Stimulated activated CD4-positive, alpha-beta T cell treated with anti-CD3 and anti-CD28 coated beads, Interleukin-1b, Interleukin-23, amount 100 ng/mL, for 4 hours (primary cell): ENCODE results near the gene OR6B2.

Experiments
- DNase-seq, 2 donors: peaks; one replicate each; pipeline ENCODE4 v3.0.0-alpha.2; 2020; ENCODE audit warnings: low read depth in 2 of 2

The OR6B2 gene

DNA sequence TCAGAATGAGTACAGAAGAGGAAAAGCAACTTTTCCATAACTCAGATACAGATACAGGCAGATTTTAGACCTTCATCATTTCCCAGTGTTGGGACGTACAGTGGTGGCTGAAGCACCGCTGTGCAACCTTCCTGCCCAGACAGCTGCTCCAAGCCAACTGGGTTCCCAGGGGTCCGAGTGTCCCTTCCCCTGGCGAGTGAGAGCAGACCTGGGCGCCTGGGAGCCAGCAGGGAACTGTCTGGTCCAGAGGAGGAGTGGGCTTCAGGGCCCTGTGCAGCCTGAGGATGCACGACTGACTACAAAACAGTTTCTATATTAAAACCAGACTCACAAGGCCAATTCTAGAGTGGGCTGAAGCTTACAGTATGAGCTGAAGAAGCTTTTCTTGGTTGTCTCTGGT, 11.1 kb upstream of the OR6B2 start:
- no peak for DNase-seq

DNA sequence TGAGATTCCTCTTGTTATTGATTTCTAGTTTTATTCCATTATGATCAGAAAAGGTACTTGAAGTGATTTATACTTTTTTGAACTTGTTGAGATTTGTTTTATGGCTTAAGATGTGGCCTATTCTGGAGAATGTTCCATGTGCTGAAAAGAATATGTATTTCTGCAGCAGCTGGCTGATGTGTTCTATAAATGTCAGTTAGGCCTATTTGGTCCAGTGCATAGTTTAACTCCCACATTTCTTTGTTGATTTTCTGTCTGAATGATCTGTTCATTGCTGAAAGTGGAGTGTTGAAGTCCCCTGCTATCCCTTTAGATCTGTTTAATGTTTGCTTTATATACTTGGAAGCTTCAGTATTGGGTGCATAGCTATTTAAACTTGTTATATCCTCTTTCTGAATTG, 7.1 kb upstream of the OR6B2 start:
- DNase-seq, result no peak

DNA sequence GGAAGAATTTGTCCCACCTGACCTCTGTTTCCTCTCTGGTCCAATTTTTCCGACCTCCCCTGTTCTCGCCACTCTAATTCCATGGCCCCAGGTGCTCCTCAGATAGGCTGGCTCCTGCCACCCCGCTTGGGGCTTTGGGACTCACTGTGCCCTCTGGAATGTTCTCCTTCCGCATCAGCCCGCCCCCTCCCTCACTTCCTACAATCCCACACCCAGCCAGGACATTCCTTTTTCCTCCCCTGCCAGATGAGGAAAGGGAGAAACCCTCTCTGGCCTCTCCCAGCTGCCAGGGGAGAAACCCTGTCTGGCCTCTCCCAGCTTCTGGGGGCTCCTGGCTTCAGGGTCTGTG, 3.1 kb upstream of the OR6B2 start:
- DNase-seq, result no peak

DNA sequence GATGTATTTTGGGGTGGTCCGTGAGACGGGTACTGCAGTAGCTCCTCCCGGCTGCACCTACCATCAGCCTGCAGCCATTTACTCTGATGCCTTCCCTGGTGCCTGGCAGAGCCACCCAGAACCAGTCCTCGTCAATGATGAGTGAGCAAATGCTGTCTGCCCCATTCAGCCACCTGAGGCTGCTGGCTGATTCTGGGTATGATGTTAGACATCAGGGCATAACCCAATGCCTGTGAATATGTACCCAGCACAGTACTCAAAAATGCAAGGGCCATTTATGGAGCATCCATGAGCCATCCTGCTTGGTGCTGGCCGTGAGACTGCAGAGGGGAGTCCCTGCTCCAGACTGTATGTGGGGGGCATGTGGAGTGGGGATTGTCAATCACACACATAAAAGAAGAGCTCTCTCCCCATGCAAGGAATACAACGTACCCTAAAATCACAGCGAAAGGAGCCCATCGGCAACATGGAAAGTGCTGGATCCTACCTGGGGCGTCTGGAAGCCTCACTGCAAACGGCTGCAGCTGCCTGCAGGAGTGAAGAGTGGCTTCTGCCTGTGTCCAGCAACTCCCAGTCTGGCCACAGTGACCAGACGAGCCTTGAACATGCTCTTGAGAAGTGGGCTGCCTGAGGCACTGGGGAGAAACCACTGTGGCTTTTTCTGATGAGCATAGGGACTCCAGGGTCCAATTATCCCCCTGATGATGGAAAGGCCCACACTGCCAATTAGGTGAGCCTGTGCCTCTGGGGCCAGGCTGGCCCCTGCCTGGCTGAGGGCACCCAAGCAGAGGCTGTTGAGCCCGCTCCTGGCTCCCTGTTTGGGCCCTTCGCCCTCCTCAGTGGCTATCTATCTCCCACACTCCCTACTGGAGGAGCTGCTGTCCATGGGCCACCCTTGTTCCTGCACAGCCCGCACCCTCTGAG, 2.4 kb upstream of the OR6B2 start:
- DNase-seq, result no peak

DNA sequence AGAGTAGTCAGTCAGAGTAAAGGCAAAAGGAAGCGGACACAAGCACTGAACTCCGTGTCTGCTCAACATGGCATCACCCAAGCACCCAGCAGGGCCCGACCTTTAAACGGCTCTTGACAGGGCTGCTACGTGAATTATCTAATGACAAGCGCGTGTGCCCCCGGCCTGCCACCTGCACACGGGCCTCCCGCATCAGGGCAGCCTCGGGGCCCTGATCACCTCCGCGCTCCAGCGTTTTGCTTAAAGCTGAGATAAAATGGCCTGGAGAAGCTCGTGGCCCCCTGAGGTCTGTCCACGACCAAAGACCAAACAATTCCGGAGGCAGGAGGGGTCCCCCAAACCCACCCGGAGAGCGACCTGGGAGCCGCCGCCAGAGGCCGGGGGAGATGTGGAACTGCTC, 5.5 kb downstream of the OR6B2 start:
- peak; percentile 3 to 13 for DNase-seq

DNA sequence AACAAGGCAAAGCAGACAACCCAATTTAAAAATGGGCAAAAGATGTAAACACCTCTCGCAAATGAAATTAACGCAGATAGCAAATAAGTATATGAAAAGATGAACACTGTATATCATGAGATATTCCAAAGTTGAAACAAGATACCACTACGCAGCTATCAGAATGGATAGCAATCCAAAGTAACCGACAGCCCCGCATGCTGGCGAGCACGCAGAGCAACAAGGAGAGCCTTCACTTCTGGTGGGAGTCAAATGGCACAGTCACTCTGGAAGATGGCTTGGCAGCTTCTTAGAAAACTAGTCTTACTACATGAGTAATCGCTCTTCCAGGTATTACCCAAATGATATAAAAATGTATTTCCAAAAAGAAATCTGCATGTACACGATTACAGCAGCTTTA, 6.4 kb downstream of the OR6B2 start:
- DNase-seq, result no peak

DNA sequence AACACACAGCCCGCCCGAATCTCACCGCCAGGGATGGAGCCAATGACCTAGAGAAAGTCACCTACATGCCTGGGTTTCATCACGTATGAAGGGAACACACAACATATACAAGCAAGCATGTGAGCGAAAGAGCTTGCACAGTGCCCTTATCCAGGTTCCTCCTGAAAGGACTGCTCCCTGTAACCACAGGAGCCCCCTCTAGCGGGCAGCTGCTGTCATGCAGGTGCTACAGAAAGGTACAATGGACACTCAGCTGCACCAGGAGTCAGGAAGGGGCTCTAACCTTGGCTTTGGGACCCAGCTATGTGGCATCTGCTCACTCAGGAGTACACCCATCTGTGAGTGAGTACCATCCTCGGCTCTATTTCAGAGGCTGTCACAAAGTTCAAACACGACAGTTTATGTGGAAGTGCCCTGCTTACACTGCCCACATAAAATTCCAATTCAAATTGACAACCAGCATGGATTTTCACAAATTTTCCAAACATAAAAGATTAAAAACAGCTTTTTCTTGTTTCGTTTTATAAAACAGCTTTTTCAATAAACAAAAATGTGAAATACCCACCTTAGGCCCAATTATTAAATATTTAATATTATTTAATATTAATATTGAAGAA, 8.6 kb downstream of the OR6B2 start:
- peak; percentile 40 to 54 for DNase-seq

DNA sequence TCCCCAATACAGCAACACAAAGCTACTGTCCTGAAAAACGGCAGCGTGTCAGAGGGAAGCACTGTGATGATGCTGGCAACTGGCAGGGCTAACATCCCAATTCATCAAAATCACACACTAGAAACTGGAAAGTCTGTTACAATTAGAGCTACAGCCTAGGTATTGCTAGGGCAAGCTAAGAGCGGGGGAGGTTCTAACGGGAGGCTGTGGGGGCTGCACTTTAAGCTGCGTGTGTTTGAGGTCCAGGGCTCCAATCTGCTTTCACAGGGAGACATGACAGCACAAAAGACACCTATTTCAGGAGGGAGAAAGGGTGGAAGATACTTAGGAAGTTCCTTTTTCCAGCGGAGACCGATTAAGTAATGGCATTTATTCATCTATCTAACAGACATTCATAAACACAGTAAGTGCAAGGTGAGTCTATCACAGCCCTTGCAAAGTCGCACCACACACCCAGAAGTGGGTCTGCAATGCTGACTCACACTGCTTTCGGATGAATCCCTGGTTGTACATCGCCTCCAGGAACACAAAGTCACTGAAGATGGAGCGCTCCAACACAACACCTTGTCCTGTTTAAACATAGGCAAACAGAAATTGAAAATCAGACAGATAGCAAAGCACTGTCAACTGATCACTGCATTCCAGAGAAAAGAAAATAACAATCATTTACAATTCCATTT, 12.0 kb downstream of the OR6B2 start:
- DNase-seq, result no peak

DNA sequence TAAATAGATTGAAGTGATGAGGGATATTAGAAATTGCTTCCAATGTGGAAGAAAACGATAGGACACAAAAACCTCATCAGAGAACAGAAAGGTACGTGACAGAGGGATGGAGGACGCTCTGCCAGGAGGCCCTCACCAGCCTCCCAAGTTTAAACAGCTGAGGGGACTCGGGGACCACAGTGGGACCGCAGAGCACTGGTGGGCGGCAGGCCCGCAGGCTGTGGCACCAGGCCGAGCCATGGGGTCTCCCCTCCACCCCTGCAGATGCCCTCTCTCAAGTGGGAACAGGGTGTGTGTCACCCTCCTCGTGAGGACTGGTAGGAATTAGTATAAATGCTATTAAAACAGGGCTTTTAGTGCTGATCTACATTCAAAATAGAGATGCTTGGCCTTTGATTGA, 15.9 kb downstream of the OR6B2 start:
- no peak for DNase-seq

DNA sequence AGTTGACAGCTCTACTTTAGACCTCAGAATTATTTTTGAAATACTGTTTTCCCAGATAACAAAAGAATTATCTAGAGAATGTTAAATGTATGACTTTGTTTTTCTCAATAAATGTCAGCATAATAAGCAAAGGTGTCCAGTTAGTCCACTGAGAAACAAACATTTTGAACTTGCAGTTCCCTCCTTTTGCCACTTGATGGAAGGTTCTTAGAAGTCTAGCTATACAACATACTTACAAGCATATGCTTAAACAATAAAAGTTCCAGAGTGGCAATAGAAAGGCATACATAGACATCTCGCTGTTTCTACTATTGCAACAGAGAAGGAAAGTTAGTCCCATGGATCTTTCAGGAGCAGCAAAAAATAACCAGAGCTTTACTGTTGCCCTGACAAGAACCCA, 16.9 kb downstream of the OR6B2 start:
- DNase-seq, result no peak

DNA sequence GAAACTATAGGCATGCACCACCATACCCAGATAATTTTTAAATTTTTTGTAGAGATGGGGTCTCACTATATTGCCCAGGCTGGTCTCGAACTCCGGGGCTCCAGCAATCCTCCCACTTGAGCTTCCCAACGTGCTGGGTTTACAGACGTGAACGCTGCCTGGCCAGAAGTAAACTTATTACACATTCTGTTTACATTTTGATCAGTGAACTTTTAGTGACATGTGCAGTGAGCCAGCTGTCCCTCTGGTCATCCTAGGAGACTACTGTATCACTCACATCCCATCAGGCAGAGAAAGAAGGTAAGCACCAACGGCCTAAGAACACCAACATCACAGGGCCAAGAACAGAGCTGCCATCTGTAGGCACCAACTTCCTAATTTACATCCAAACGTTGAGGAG, 27.2 kb downstream of the OR6B2 start:
- DNase-seq, result no peak

DNA sequence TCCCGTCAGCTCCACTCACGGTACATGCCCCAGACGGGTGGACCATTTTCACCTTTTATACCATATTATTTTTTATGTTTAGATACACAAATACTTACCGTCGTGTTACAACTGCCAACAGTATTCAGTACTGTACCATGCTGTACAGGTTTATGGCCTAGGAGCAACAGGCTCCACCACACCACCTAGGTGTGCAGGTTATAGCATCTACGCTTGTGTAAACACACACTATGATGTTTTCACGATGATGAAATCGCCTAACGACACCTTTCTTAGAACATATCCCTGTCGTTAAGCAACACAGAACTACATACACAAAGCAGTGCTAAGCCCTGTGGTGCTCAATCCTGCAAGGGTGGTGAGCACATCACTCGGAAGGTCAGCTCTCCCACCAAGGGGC, 29.6 kb downstream of the OR6B2 start:
- DNase-seq, result no peak

DNA sequence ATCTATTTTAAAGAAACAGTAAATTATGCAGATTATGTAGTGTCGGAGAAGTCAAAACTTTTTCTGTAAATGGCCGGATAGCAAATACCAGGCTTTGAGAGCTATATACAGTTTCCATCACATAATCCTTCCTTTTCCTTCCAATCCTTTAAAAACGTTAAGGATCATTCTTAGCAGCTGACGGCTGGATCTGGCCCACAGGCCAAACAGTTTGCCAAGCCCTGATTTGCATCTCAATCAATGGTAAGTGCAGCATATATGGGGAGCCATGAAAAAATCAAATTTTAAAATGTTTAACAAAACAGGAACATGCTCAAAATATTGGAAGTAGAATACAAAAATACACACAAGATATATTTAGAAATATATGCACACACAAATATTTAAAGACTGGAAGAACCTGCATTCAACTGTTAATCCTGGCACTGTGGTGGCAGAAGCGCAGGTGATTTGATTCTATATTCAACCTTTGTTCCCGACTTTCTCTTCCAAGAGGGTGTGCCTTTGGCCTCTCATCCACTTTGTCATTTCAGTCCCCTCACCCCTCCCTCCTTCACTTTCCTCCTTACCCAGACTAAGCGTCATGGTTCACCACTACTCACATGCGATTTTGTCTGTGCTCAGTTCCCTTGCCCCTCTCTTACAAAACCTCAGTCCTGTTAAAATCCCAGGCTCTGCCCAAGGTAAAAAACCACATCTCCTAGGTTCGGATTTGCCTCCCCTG, 32.4 kb downstream of the OR6B2 start:
- no peak for DNase-seq

DNA sequence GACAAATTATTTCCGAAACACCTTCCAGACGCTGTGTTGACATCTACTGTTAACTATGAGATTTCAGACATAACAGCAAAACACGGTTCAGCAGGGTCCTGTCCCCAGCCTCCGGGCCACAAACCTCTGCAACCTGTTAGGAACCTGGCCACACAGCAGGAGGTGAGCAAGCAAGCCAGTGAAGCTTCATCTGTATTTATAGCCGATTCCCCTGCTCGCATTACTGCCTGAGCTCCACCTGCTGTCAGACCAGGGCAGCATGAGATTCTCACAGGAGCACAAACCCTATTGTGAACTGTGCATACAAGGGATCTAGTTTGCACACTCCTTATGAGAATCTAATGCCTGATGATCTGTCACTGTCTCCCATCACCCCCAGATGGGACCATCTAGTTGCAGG, 36.1 kb downstream of the OR6B2 start:
- no peak for DNase-seq

DNA sequence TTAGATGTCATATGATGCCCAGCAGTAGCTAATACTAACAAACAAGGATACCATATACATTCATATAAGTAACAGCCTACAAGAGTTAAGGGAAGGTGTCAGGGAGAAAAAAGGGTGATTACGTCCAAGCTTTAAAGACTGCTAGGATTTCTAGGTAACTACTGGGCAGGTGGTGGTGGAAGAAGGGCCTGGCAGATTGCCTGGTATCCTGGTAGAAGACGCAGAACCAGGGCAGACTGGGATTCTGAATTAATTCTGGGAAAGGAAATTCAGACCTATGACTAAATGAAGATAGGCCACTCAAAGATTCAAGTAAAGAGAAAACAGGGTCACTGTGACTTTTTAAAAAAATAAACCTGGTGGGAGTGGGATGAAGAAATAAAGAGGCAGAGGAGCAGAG, 36.9 kb downstream of the OR6B2 start:
- no peak for DNase-seq

DNA sequence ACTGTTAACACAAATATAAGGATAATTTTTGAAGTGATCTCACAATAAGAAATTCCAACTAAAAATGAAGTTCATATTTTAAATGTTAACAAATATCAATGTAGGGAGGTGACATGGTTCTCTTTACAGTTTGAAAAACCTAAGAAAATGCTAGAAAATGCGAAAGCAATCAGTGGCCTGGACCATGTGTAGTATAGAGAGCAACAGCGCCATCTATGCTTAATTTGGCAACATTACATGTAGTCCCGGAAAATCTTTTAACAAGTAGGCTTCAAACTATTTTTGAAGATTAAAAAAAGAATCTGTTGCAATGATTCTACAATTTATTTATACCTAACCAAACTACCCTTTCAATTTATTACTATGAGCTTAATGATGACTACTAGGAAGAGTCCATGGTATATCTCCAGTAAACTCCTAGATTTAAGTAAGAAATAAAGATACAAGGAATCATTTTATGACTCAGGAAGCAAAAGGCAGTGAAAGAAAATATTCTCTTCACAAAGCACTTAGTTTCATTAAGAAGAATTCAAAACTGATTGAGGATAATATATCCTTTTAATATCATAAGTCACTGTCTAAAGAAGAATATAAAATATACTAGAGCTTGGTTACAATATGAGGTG, 38.4 kb downstream of the OR6B2 start:
- DNase-seq, result no peak

DNA sequence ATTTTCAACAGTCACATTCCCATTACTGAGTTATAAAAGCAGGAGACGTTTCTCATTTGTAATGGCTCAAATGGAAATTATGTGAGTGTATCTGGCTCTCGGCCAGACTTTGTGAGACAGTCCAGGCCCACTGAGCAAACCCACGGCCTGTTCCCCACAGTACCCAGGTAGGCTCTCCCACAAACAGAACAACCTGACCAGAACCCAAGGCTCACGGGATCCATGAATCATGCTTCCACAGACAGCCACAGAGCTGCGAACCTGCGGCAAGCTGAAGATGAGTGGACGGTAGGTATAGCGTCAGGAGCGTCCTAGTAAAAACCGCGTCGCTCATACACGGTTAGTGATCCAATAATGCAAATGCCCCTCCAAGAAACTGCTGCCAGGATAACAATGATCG, 39.3 kb downstream of the OR6B2 start:
- no peak for DNase-seq

DNA sequence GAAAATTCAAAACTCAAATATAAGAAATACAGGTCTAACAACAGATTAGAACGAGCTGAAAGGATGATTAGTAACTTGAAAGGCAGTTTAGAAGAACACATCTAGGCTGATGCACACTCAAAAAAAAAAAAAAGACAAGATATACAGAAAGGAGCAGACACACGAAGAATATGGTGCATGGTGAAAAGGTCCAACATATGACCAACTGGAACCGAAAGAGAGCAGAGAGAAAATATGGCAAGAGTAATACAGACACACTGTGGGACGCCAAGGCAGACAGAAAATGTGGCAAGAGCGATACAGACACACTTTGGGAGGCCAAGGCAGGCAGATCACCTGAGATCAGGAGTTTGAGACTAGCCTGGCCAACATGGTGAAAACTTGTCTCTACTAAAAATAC, 44.9 kb downstream of the OR6B2 start:
- DNase-seq, result no peak

DNA sequence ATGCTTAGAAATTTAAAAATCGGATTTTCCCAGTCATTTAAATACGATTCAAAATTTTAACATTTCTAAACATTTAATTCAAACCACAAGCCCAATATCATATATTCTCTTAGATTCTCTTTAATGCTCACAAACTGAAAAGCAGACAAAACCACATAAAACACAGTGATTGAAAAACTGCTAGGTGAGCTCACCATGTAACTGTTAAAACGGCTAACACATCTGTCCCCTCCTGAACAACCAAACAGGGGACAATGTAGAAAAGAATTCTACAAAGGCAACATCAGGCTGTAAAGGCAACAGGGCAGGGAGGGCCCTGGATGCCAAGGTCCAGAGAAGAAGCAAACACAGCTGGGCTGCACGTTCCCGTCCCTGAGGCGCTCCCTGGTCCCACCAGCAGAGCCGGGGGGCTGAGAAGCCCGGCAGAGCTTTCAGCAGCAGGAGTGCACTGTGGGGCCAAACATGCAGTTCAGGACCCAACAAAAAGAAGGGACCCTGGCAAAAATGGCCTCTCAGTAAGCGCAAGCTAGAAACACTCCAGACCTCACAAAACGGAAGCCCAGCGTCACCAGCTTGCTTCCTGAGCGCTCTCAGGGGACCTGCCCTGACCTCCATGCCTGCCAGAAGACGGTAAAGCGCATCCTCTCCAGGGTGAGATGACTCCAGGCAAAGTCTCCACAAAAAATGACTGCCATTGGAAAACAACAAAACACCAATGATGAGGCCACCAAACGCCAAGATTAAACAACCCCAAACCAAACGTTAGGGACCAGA, 45.6 kb downstream of the OR6B2 start:
- no peak for DNase-seq

DNA sequence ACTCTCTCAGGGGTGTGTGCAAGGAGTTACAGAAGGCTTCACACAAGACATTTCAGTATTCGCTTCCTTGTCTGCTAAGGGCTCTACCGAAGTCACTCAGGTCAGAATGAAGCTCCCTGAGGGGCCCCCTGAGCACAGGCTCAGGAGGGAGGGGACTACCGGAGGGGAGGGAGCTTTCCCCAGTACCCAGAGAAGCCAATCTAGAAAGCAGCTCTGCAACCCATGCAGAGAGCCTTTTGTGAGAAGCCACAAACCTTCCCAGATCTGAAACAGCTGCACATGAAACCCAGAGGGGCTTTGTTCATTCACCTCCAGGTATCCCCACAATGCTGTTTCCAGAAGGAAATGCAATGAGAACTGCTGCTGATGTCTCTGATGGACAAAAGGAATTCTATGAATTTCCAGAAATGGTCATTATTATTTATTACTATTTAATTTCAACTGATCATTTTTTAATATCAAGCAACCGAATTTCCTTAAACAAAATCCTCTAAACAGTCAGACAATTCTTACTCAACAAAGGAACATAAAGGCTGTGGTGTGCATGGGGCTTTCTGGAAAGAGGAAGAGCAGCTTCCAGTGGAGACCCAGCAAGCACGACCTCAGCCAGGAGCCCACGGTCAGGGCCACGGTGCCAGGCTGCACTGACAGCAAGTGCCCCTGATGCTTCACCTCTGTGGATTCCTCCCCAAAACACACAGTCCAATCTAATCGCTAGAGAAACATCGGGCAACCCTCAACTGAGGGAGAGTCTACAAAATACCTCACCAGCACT, 47.0 kb downstream of the OR6B2 start:
- DNase-seq, result no peak
